RPMI8226 (cell line): ENCODE measurements around the gene ABCF3.
A peak's percentile ranks its signal among the peaks of the same experiment; 100 is the strongest.
"Not testable (repeated sequence)": the region's sequence is repeated elsewhere in the genome, so short reads cannot be mapped to it uniquely, and the experiment has no call there.

Experiments used
- DNase-seq: peaks from one replicate; pipeline ENCODE4 v3.0.0-alpha.2; 2015

The ABCF3 gene

DNA sequence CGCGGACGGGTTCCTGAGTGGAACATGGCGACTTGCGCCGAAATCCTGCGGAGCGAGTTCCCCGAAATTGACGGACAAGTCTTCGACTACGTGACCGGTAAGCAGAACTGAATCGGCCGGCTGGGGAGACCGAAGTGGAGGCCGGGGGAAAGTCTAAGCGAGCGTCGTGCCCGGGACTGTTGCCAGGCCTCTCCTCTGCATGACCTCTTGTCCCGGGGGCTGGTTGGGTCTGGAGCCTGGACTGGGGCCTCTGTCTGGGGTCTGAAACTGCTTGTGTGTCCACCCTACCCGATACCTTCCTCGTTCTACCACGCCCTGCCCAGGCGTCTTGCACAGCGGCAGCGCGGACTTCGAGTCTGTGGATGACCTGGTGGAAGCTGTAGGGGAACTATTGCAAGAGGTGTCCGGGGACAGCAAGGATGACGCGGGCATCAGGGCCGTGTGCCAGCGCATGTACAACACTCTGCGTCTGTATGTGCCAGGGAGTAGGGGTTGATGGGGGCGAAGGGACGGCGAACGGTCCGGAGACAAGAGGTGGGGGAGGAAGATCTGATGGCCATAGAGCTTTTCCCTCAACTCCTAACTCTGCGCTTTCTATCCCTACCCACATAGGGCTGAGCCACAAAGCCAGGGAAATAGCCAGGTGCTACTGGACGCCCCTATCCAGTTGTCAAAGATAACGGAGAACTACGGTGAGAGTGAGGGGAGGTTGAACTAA lies at the start of gene ABCF3:
ABCF3 (plus strand) TSS at position 16 of the 718 bp plus-strand sequence; CDS start at position 25, 9 bp downstream.
- DNase-seq: no peak

DNA sequence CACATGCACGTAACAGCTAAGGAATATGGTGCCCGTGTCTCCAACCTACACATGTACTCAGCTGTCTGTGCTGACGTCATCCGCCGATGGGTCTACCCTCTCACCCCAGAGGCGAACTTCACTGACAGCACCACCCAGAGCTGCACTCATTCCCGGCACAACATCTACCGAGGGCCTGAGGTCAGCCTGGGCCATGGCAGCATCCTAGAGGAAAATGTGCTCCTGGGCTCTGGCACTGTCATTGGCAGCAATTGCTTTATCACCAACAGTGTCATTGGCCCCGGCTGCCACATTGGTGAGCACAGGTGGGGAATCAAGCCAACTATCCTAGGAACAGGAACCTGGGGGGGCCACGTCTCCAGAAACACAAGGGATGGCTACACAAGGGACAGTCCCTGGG lies 45.6 kb upstream of the ABCF3 start:
- DNase-seq: no peak

DNA sequence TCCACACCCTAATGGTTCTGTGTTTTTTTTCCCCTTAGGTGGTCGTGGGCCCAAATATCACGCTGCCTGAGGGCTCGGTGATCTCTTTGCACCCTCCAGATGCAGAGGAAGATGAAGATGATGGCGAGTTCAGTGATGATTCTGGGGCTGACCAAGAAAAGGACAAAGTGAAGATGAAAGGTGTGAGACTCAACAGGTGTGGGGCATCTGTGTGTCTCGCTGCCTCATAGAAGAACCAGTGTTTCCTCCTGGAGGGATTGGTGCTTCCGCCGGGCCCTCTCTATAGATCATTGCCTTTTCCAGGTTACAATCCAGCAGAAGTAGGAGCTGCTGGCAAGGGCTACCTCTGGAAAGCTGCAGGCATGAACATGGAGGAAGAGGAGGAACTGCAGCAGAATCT lies 43.8 kb upstream of the ABCF3 start:
- DNase-seq: no peak

GRCh38 chr3:184143327-184143726 lies 42.7 kb upstream of the ABCF3 start:
- no peak for DNase-seq

DNA sequence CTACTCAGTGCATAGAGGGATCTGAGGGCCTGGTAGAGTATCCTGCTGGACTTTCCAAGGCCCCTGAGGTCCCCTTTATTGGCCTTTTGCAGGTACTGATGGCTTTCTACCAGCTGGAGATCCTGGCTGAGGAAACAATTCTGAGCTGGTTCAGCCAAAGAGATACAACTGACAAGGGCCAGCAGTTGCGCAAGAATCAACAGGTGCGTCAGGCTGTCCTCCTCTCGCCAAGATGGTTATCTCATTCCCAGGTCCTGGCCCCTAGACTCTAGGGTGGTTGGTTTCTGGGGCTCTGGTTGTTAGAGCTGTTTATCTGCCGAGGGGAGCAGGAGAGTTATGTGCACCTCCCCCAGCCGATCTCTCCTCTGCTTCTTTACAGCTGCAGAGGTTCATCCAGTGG lies 41.5 kb upstream of the ABCF3 start:
- no peak for DNase-seq

- DNase-seq: peak; percentile 49
Observed at GRCh38 chr3:184145111-184145524, 40.9 kb upstream of the ABCF3 start.

GRCh38 chr3:184145751-184146270 lies 40.2 kb upstream of the ABCF3 start:
- DNase-seq: no peak

DNA sequence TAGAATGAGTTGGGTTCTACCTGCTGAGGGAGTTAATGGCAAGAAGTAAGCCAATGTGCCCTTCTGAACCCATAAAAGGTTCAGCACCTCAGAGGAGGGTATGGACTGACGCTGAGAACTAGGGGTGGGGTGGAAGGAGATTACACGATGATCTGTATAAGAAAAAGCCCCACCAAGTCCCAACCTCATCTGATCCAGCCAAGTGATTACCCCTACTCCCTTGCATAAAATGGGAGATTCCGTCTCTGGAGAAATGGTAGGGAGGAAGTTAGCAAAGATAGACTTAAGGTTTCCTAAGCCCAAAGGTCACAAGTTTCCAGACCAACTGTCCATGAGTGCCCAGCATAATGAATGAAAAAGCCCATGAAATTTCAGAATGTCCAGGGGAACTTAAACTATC lies 37.9 kb upstream of the ABCF3 start:
- DNase-seq: no peak

DNA sequence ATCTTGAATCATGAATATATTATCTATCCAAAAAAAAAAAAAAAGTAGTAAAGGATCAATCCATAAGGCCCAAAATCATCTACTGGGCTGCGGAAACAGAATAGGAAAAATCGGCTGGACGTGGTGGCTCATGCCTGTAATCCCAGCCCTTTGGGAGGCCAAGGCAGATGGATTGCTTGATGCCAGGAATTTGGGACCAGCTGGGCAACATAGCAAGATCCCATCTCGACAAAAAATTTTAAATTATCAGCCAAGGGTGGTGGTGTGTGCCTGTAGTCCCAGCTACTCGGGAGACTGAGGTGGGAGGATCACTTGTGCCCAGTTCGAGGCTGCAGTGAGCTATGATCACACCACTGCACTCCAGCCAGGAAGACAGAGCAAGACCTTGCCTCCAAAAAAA lies 36.9 kb upstream of the ABCF3 start:
- no peak for DNase-seq

DNA sequence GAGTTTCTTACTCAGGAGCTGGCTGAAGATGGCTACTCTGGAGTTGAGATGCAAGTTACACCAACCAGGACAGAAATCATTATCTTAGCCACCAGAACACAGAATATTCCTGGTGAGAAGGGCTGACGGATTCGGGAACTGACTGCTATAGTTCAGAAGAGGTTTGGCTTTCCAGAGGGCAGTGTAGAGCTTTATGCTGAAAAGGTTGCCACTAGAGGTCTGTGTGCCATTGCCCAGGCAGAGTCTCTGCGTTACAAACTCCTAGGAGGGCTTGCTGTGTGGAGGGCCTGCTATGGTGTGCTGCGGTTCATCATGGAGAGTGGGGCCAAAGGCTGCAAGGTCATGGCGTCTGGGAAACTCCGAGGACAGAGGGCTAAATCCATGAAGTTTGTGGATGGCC lies 36.2 kb upstream of the ABCF3 start:
- DNase-seq: not testable (repeated sequence)

DNA sequence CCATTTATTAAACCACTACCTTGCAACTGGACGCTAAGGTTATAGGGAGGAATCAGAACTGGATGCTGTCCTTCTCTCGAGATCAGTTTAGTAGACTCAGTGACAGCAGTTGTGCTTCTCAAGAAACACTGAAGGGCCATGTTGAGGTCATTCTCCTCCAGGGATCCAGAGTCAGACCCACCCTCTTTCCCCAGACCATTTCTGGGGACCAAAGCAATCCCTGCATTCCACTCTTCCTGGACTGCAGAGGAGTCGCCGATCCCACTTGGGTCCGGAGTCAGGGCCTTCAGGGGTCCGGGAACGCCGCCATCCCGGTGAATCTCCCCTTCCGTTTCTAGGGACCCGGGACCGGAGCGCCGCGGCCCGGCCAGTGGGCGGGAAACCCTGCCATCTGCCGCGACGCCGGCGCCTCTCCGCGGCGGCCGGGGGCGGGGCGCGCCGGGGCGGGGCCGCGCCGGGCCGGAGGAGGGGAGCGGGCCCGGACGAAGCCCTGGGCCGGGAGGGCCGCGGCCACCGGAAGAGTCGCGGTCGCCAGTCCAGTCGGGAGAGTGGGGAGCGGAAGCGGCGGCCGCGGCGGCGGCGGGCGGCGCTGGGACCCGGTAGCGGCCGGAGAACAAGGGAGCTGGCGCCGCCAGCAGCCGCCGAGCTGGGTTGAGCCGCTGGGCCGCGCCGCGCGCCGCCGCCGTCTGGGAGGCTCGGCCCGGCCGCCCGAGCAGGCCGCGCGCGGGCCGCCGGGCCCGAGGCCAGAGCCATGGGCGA lies 30.9 kb upstream of the ABCF3 start, which contains the start of gene DVL3:
DVL3 (plus strand) TSS at position 493 of the 759 bp plus-strand sequence; CDS start at position 752, 259 bp downstream.
- peak; percentile 73 for DNase-seq

- peak; percentile 51 for DNase-seq
Observed at GRCh38 chr3:184155644-184156521, 30.1 kb upstream of the ABCF3 start.

DNA sequence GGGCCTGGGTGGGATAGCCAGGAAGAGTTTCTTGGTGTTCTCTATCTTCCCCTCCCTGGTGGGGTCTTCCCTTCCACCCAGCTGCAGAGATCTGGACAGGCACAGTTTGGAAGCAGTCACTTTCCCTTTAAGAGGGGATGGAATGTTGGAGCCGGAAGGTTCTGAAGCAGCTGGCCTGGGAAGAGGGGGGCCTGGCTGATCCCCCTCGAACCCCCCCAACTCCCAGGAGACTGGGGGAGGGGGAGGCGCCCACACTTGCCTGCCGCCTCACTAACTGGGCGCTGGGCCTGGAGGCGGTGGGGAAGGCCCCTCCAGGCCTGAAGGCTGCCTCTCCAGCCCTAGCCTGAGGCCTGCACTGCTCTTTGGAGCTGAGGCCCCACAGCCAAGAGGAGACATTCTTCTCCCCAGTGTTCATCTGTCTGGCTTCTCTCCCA lies 29.5 kb upstream of the ABCF3 start:
- DNase-seq: peak; percentile 18

DNA sequence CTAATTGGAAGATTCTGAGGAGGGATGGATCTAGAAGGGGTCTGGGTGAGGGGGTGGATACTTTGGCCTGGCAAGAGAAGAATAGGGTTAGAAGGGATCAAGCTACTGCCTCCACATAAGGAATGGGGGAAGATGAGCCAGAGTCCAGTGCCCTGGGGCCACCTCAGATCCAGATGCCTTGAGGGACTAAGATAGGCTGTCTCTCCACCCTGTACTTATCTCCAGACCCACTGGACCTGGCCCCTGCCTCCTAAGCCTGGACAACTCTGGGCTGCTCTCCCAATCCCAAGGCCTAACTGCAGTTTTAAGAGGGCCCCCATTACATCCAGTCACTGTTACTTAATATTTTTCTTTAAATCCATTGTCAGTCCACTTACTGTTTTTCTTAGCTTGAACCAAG lies 28.8 kb upstream of the ABCF3 start:
- no peak for DNase-seq

DNA sequence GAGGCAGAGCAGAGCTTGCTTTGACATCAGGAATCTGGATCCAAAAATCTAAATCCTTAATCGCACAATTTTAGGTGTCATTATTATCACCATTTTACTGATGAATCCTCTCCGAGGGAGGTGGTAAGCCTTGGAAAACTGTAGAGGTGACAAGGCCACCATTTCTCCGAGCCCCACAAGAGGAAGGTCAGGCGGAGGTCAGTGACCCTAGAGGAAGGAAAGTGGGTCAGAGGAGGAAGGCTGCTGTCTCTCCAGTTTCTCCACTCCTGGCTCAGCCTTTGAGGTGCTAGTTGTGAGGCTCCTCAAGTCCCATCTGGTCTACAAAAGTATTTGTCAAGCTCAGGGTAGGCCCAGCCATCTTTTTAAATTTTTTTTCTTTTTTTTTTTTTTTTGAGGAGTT lies 27.6 kb upstream of the ABCF3 start:
- DNase-seq: no peak

GRCh38 chr3:184160456-184160855 lies 25.5 kb upstream of the ABCF3 start:
- DNase-seq: no peak

DNA sequence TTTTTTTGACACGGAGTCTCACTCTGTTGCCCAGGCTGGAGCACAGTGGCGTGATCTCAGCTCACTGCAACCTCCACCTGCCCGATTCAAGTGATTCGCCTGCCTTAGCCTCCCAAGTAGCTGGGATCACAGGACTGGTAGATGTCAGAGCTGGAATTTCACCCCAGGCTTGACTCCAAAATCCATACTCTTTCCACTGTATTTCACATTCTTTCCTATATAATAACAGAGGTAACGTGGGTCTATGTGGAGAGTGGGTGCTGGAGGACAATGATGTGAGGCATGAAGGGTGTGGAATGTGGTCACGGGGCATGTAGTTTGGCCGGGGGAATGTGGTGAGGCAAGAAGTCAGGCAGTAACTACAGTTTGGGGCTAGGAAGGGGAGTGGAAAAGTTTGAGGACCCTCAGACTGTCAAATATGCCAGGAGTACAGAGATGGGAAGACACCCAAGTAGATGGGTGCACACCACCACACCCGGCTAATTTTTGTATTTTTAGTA lies 23.4 kb upstream of the ABCF3 start:
- not testable (repeated sequence) for DNase-seq

DNA sequence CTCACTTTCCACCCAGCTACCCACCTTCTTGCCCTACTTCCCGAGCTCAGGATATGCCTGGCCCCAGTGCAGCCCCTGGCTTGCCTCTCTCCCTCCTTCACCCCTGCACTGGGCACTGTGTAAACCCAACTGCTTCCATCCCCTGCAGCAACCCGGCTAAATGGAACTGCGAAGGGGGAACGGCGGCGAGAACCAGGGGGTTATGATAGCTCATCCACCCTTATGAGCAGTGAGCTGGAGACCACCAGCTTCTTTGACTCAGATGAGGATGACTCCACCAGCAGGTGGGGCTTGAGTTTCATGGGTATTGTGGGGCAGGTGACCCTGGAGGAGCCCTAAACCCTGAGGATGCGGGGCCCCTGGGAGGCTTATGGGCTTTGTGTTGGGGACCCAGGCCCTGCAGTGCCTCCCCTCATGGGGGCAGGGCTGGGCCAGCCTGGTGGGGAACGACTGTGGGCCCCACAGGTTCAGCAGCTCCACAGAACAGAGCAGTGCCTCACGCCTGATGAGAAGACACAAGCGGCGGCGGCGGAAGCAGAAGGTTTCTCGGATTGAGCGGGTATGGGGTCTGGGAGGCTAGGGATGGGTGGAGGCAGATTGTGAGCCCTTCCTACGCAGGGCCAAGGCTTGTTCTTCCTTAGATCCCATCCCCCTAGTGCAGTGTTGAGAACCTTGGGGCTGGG lies 21.2 kb upstream of the ABCF3 start:
- DNase-seq: no peak

DNA sequence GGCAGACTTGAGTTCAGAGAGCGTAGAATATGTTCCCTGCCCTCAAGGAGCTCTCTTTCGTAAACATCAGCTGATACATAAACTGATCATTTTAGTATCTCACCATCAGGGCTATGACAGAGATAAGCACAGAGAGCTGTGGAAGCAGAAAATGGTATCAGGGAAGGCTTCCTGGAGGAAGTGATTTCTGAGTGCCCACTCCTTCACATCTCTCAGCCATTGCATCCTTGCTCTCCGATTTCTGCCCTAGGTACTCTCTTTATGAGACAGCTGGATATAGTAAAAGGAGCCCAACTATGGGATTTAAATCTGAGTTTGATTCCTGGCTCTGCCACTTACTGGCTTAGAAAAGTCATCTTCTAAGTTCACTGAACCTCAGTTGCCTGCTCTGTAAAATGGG lies 20.5 kb upstream of the ABCF3 start:
- no peak for DNase-seq

GRCh38 chr3:184166671-184167070 lies 19.3 kb upstream of the ABCF3 start:
- DNase-seq: no peak

DNA sequence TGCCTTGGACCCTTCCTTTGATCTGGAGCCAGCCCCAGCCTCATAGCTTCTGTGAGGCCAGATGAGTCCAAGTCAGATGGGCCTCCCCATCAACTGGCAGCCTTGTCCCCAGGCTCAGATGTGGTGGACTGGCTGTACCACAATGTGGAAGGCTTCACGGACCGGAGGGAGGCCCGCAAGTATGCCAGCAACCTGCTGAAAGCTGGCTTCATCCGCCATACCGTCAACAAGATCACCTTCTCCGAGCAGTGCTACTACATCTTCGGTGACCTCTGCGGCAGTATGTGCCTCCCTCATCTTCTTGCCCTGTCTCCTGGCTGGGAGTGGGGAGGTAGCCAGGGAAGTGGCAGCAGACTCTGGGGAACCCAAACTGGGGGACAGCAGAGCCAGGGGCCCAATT lies 18.2 kb upstream of the ABCF3 start:
- no peak for DNase-seq
